M059J (cell line): ENCODE measurements around the gene UQCRH. TPM values are rescaled to one million over a fixed set of nuclear protein-coding genes. Genes with fewer than 3 reads are reported as not detected.

Experiments used
- total RNA-seq: library from RNA; depleted of rRNA; stranded (reverse); fragments of >200 nt; shearing (Covaris generic); gene quantifications from 2 replicates; pipeline ENCODE4 v1.2.3, GENCODE V29; 2014; rRNA removed

Gene UQCRH
- total RNA-seq, 1 experiment from 2014 or later = 459 TPM

Other genes with a start within 250 kb of the UQCRH start
- gene PIK3R3, start 171.1 kb upstream of the UQCRH start, total RNA-seq = 13.1 and 20.6 TPM in 2 replicates
- gene TSPAN1, start 128.6 kb upstream of the UQCRH start, total RNA-seq = 0.47 and 1.7 TPM in 2 replicates
- not detected in 2 replicates for gene P3R3URF, start 127.2 kb upstream of the UQCRH start, total RNA-seq
- 59.1 and 90.4 TPM in 2 replicates for gene POMGNT1, start 105.3 kb upstream of the UQCRH start, total RNA-seq
- 0.32 and 0.89 TPM in 2 replicates for gene LURAP1, start 100.4 kb upstream of the UQCRH start, total RNA-seq
- gene RAD54L, start 55.9 kb upstream of the UQCRH start, total RNA-seq = 9.8 and 24.2 TPM in 2 replicates
- 61.9 and 74.4 TPM in 2 replicates for gene LRRC41, start 82 bp upstream of the UQCRH start, total RNA-seq
- 12.2 and 15.8 TPM in 2 replicates for gene NSUN4, start 37.1 kb downstream of the UQCRH start, total RNA-seq
- gene FAAH, start 90.6 kb downstream of the UQCRH start, total RNA-seq = 0.05 and 0.69 TPM in 2 replicates
- not detected in 2 replicates for gene DMBX1, start 186.1 kb downstream of the UQCRH start, total RNA-seq
- gene KNCN, start 247.9 kb downstream of the UQCRH start, total RNA-seq = not detected in 2 replicates